Heart right ventricle (tissue), 16 donors: ENCODE measurements around the gene CLCN2. TPM values are rescaled to one million over a fixed set of nuclear protein-coding genes. Genes with fewer than 3 reads are reported as not detected.

Source experiments
- ATAC-seq, 8 donors: fragments of 200-7000 bp; cut with Tn5 transposase; one replicate each; pipeline ENCODE4 v1.9.1; 2020; ENCODE audit warnings: mild to moderate bottlenecking in 8 of 8, moderate library complexity in 8 of 8, moderate number of reproducible peaks in 1 of 8
- DNase-seq, 2 donors: peaks; one replicate each; pipeline ENCODE4 v3.0.0-alpha.2; 2020
- H3K27ac ChIP-seq, 10 donors: fragments of 200-600 bp; sonication (generic) in 2 of 10; one replicate each; pipeline versions ENCODE4 v1.5.0 to v1.8.0; 2020 to 2022; ENCODE audit warnings: mild to moderate bottlenecking in 3 of 10
- H3K27me3 ChIP-seq, 7 donors: fragments of 200-600 bp; one replicate each; pipeline ENCODE4 v1.8.0; 2021 to 2022; ENCODE audit warnings: mild to moderate bottlenecking in 2 of 7
- H3K36me3 ChIP-seq, 9 donors: fragments of 200-600 bp; sonication (generic) in 1 of 9; one replicate each; pipeline versions ENCODE4 v1.5.0 to v1.8.0; 2020 to 2022; ENCODE audit warnings: mild to moderate bottlenecking in 2 of 9
- H3K4me1 ChIP-seq, 9 donors: fragments of 200-600 bp; sonication (generic) in 1 of 9; one replicate each; pipeline versions ENCODE4 v1.5.0 to v1.8.0; 2020 to 2022; ENCODE audit warnings: mild to moderate bottlenecking in 4 of 9
- H3K4me3 ChIP-seq, 10 donors: fragments of 200-600 bp; sonication (generic) in 2 of 10; one replicate each; pipeline versions ENCODE4 v1.5.0 to v1.8.0; 2020 to 2022; ENCODE audit warnings: mild to moderate bottlenecking in 7 of 10, moderate library complexity in 2 of 10
- H3K9me3 ChIP-seq, 11 donors: fragments of 200-600 bp in 10 of 11; sonication (generic) in 2 of 11; one replicate each; pipeline versions ENCODE4 v1.5.0 to v1.8.0; 2013 to 2022; ENCODE audit warnings: mild to moderate bottlenecking in 2 of 11, control low read depth in 1 of 11, moderate library complexity in 1 of 11
- WGBS, 2 donors: extraction: QIAGEN DNeasy Blood & Tissue Kit; methylation state at CpG; one replicate each; pipeline ENCODE4 v1.1.7; 2013; ENCODE audit warnings: inconsistent platforms in 1 of 2; 5-methylcytosine and 5-hydroxymethylcytosine counted together
- intact Hi-C, 10 donors: fragments of 100-400 bp; cut with DNase I; formaldehyde crosslinking; loops; one replicate each; pipeline versions ENCODE4 v1.11.1 to v1.14.2; 2022
- polyA plus RNA-seq, 2 donors: library from polyadenylated mRNA; stranded (reverse); fragments of 200-250 nt; gene quantifications; one replicate each; pipeline ENCODE4 v1.2.3, GENCODE V29; 2013
- total RNA-seq, 10 donors: library from RNA; stranded (reverse); fragmentation: NEBNext Ultra II Directional in 3 of 10; extraction: Animal tissue kit (Norgen Biotek cat#: 25700) in 3 of 10; gene quantifications; one replicate each; pipeline versions ENCODE4 v1.2.1 to v1.2.4, GENCODE V29; 2021 to 2023
- TF ChIP-seq, protein P1 (sequence below), 9 donors: fragments of 200-600 bp; sonication (generic) in 2 of 9; IDR thresholded peaks; one replicate each; pipeline versions ENCODE4 v1.5.0 to v1.8.0; 2021 to 2022; ENCODE audit warnings: antibody characterized with exemption in 9 of 9, mild to moderate bottlenecking in 5 of 9, moderate library complexity in 1 of 9
- donor health status: Arrhythmogenic right ventricular cardiomyopathy.
- donor health status: ischemic (EF 13 %, LVEDD 7.1; RV severe dilation, severe dysfunction).
- donor health status: healthy with polysubstance abuse.
- donor health status: DM: no; HTN: yes; CAD: no.
- donor health status: DM: no; HTN: no; CAD: no.
- donor health status: ischemic (EF 25% LVEDD 6.9; RV normal size, moderate dysfunction).
- donor health status: ischemic (EF 25% LVEDD 5.7; RV mildly dilated, moderate dysfunction).
- donor health status: healthy.
- donor health status: DM: yes; HTN: yes; CAD: no.
- donor health status: Ischemic cardiomyopathy.
- donor health status: ischemic (EF 35%, LVEDD 5.7; RV mildly dilated, moderate dysfunction).
- donor health status: nonischemic (EF 11% LVEDD 7.7; RV severe dilation, severe dysfunction).
- donor health status: DM: yes; HTN: yes; CAD: no.
- donor health status: PGD.
- donor health status: ischemic (EF 29% LVEDD 5.4; RV normal size, mild dysfunction).
- donor health status: nonischemic (EF 23%, LVEDD 6.1; RV moderate dilation, normal function).

The CLCN2 gene
- total and polyA plus RNA-seq, 12 donors, result 1.3 to 8.4 (median 2.4) TPM

DNA sequence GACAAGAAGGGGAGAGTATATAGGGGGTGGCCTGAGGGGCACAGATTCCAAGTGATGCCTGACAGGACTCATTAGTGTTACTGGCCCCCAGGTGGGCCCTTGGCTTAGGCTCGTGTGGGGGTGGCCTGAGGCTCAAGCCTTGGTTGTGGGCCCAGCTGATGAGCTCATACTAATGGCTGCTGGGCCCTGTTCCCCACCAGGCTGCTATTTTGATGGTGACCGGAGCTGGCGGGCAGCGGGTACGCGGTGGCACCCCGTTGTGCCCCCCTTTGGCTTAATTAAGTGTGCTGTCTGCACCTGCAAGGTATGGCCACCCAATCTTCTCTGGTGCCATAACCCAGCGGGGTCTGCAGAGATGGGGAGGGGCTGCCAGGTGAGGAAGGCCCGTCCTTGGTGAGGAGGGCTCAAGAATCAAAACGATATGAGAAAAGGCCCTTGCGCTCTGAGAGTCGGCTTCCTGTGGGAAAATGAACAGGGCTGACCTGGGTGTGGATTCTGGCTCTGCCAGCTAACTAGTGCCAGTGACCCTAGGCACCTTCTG, 25.8 kb upstream of the CLCN2 start:
- H3K9me3 ChIP-seq, result no peaks in the 10 kb centered on the region
- intact Hi-C loops, result loop anchor here in 1 of 10 donors (10.0 kb wide), 1 partner anchor 388 kb away; no protein-coding TSS in a partner anchor
- H3K27me3 ChIP-seq, result peaks cover 0 to 32% (median 15%) of the 10 kb centered on the region in 7 donors
- peaks cover 0 to 39% (median 0%) of the 10 kb centered on the region in 9 donors for H3K36me3 ChIP-seq
- TF ChIP-seq, protein P1, sequence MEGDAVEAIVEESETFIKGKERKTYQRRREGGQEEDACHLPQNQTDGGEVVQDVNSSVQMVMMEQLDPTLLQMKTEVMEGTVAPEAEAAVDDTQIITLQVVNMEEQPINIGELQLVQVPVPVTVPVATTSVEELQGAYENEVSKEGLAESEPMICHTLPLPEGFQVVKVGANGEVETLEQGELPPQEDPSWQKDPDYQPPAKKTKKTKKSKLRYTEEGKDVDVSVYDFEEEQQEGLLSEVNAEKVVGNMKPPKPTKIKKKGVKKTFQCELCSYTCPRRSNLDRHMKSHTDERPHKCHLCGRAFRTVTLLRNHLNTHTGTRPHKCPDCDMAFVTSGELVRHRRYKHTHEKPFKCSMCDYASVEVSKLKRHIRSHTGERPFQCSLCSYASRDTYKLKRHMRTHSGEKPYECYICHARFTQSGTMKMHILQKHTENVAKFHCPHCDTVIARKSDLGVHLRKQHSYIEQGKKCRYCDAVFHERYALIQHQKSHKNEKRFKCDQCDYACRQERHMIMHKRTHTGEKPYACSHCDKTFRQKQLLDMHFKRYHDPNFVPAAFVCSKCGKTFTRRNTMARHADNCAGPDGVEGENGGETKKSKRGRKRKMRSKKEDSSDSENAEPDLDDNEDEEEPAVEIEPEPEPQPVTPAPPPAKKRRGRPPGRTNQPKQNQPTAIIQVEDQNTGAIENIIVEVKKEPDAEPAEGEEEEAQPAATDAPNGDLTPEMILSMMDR (IDR thresholded peaks at IDR 0.05), result no peak
- ATAC-seq (no peak), DNase-seq (no peak)
- H3K4me3 ChIP-seq, result no peak overlapping the region
- H3K27ac ChIP-seq, result no peak overlapping the region
- 92 to 93% methylated on average over 12 of the region's 12 CpGs for WGBS, 2 donors
- H3K4me1 ChIP-seq, result no peaks in the 10 kb centered on the region

DNA sequence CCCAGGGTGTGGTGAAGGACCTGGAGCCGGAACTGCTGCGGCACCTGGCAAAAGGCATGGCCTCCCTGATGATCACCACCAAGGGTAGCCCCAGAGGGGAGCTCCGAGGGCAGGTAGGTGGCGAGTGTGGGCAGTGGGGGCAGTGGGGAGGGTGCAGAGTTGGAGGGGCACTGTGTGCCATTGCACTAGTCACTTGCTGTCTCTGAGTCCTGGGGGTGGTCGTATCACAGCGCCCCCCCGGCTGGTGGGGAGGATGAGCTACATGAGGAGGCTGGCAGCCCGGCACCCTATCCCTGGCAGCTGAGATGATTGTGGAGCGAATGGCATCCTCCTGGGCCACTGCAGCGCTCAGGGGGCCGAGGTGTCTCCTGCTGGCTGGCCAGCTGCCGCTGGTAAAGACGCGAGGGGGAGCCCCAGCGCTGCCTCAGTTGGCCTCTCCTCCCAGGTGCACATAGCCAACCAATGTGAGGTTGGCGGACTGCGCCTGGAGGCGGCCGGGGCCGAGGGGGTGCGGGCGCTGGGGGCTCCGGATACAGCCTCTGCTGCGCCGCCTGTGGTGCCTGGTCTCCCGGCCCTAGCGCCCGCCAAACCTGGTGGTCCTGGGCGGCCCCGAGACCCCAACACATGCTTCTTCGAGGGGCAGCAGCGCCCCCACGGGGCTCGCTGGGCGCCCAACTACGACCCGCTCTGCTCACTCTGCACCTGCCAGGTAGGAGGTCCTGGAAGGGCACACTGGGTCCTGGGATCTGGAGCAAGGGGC, 24.8 kb upstream of the CLCN2 start:
- TF ChIP-seq, protein P1 (IDR thresholded peaks at IDR 0.05), result no peak
- H3K27ac ChIP-seq, result no peak overlapping the region
- no peaks in the 10 kb centered on the region for H3K9me3 ChIP-seq
- 55 to 60% methylated on average over 37 of the region's 37 CpGs for WGBS, 2 donors
- H3K4me1 ChIP-seq, result peaks cover 0 to 9% (median 7%) of the 10 kb centered on the region in 9 donors
- intact Hi-C loops, result loop anchor here in 1 of 10 donors (10.0 kb wide), 1 partner anchor 389 kb away; no protein-coding TSS in a partner anchor
- DNase-seq (no peak), ATAC-seq (no peak)
- peaks cover 0 to 42% (median 25%) of the 10 kb centered on the region in 7 donors for H3K27me3 ChIP-seq
- no peak overlapping the region for H3K4me3 ChIP-seq
- H3K36me3 ChIP-seq, result peaks cover 0 to 39% (median 0%) of the 10 kb centered on the region in 9 donors

- 93 to 96% methylated on average over 8 of the region's 8 CpGs for WGBS, 2 donors
Observed at GRCh38 chr3:184384856-184385422, 23.5 kb upstream of the CLCN2 start.

GRCh38 chr3:184384342-184384741, 22.9 kb upstream of the CLCN2 start:
- Histone ChIP-seq H3K4me3 (no peak overlapping the region), H3K27me3 (peaks cover 0 to 52% (median 32%) of the 10 kb centered on the region in 7 donors), H3K27ac (no peak overlapping the region), H3K9me3 (no peaks in the 10 kb centered on the region), H3K4me1 (peaks cover 3 to 18% (median 15%) of the 10 kb centered on the region in 9 donors), H3K36me3 (peaks cover 0 to 39% (median 0%) of the 10 kb centered on the region in 9 donors)
- 83 to 88% methylated on average over 9 of the region's 9 CpGs for WGBS, 2 donors
- no peak for ATAC-seq
- DNase-seq, result no peak
- TF ChIP-seq, protein P1 (IDR thresholded peaks at IDR 0.05), result no peak
- intact Hi-C loops, result loop anchor here in 1 of 10 donors (10.0 kb wide), 1 partner anchor 390 kb away; no protein-coding TSS in a partner anchor

More at GRCh38 chr3:184384856-184385422, 23.5 kb upstream of the CLCN2 start:
- TF ChIP-seq, protein P1 (IDR thresholded peaks at IDR 0.05), result no peak
- Histone ChIP-seq H3K9me3 (no peaks in the 10 kb centered on the region), H3K4me1 (peaks cover 3 to 17% (median 15%) of the 10 kb centered on the region in 9 donors), H3K27ac (no peak overlapping the region), H3K36me3 (peaks cover 0 to 39% (median 0%) of the 10 kb centered on the region in 9 donors), H3K27me3 (peaks cover 0 to 49% (median 32%) of the 10 kb centered on the region in 7 donors), H3K4me3 (no peak overlapping the region)
- intact Hi-C loops, result loop anchor here in 1 of 10 donors (10.0 kb wide), 1 partner anchor 390 kb away; no protein-coding TSS in a partner anchor
- no peak for DNase-seq
- ATAC-seq, result no peak
